Mesenchymal stem cell (in vitro differentiated cells and primary cell): Measurements from ENCODE around the gene DEPDC5.
A peak's percentile ranks its signal among the peaks of the same experiment; 100 is the strongest.

ENCODE experiments used
- DNase-seq: peaks from one replicate; pipeline ENCODE4 v3.0.0-alpha.2; 2013
- H2AFZ ChIP-seq: one replicate; pipeline ENCODE4 v1.6.1; 2013; ENCODE audit warnings: low read depth, mild to moderate bottlenecking, control low read depth, inconsistent platforms, low read length, moderate library complexity
- H2AK5ac ChIP-seq: 2 replicates; pipeline ENCODE4 v1.6.1; 2013; ENCODE audit warnings: low read length, moderate library complexity, mild to moderate bottlenecking, inconsistent platforms; ENCODE audit not compliant: severe bottlenecking
- H2BK120ac ChIP-seq: one replicate; pipeline ENCODE4 v1.6.1; 2013; ENCODE audit warnings: low read depth, mild to moderate bottlenecking, inconsistent platforms, low read length, moderate library complexity
- H2BK12ac ChIP-seq, 2 experiments: one replicate each; pipeline ENCODE4 v1.6.1; 2013; ENCODE audit warnings: inconsistent platforms in 2 of 2, low read length in 2 of 2, mild to moderate bottlenecking in 2 of 2, moderate library complexity in 2 of 2, control low read depth in 1 of 2
- H2BK15ac ChIP-seq: one replicate; pipeline ENCODE4 v1.6.1; 2013; ENCODE audit warnings: mild to moderate bottlenecking, low read depth, inconsistent platforms; ENCODE audit not compliant: poor library complexity, severe bottlenecking
- H2BK5ac ChIP-seq: 2 replicates; pipeline ENCODE4 v1.6.1; 2013; ENCODE audit warnings: low read depth, mild to moderate bottlenecking, low read length, control low read depth, inconsistent platforms; ENCODE audit not compliant: poor library complexity, severe bottlenecking
- H3K14ac ChIP-seq, 2 experiments: one replicate each; pipeline ENCODE4 v1.6.1; 2013; ENCODE audit warnings: inconsistent platforms in 2 of 2, low read length in 2 of 2, control low read depth in 1 of 2, mild to moderate bottlenecking in 1 of 2, moderate library complexity in 1 of 2
- H3K18ac ChIP-seq, 2 experiments: one replicate each; pipeline ENCODE4 v1.6.1; 2013; ENCODE audit warnings: inconsistent platforms in 2 of 2, low read length in 2 of 2, control low read depth in 1 of 2, low read depth in 1 of 2, mild to moderate bottlenecking in 1 of 2
- H3K23ac ChIP-seq, 2 experiments: one replicate each; pipeline ENCODE4 v1.6.1; 2013; ENCODE audit warnings: inconsistent platforms in 2 of 2, low read length in 2 of 2, mild to moderate bottlenecking in 2 of 2, moderate library complexity in 2 of 2, control low read depth in 1 of 2
- H3K27ac ChIP-seq: 2 replicates; pipeline ENCODE4 v1.5.1; 2013; ENCODE audit warnings: mild to moderate bottlenecking, moderate library complexity, low read length, control low read depth, inconsistent platforms; ENCODE audit not compliant: poor library complexity, severe bottlenecking
- H3K27me3 ChIP-seq, 2 experiments: 2 replicates each; pipeline versions ENCODE4 v1.6.1 to v1.7.0; 2013; ENCODE audit warnings: low read length in 2 of 2, mild to moderate bottlenecking in 2 of 2, moderate library complexity in 2 of 2, control low read depth in 1 of 2, inconsistent platforms in 1 of 2; ENCODE audit not compliant: control insufficient read depth in 1 of 2, insufficient read depth in 1 of 2
- H3K36me3 ChIP-seq, 2 experiments: 2 replicates each; pipeline versions ENCODE4 v1.6.1 to v1.7.0; 2013; ENCODE audit warnings: low read length in 2 of 2, control low read depth in 1 of 2, inconsistent platforms in 1 of 2, low read depth in 1 of 2, mild to moderate bottlenecking in 1 of 2; ENCODE audit not compliant: insufficient read depth in 2 of 2, control insufficient read depth in 1 of 2
- H3K4ac ChIP-seq, 2 experiments: one replicate each; pipeline ENCODE4 v1.6.1; 2013; ENCODE audit warnings: inconsistent platforms in 2 of 2, low read length in 2 of 2, mild to moderate bottlenecking in 2 of 2, moderate library complexity in 2 of 2, control low read depth in 1 of 2, low read depth in 1 of 2
- H3K4me1 ChIP-seq: 2 replicates; pipeline ENCODE4 v1.6.1; 2013; ENCODE audit warnings: low read depth, low read length, control low read depth; ENCODE audit not compliant: control insufficient read depth, insufficient read depth
- H3K4me2 ChIP-seq: 2 replicates; pipeline ENCODE4 v1.6.1; 2013; ENCODE audit warnings: low read length, mild to moderate bottlenecking, inconsistent platforms; ENCODE audit not compliant: poor library complexity, severe bottlenecking
- H3K4me3 ChIP-seq, 2 experiments: 2 replicates each; pipeline versions ENCODE4 v1.5.1 to v1.7.0; 2013; ENCODE audit warnings: low read length in 2 of 2, mild to moderate bottlenecking in 2 of 2, control low read depth in 1 of 2, low read depth in 1 of 2; ENCODE audit not compliant: insufficient read depth in 1 of 2
- H3K79me1 ChIP-seq: replicated peaks from 2 replicates; pipeline ENCODE4 v1.6.1; 2013; ENCODE audit warnings: mild to moderate bottlenecking, control low read depth, low read length, inconsistent platforms; ENCODE audit not compliant: poor library complexity, severe bottlenecking
- H3K9ac ChIP-seq: 2 replicates; pipeline ENCODE4 v1.7.0; 2013; ENCODE audit warnings: mild to moderate bottlenecking, low read length, moderate library complexity
- H3K9me3 ChIP-seq: 2 replicates; pipeline ENCODE4 v1.7.0; 2013; ENCODE audit warnings: mild to moderate bottlenecking, low read length; ENCODE audit not compliant: control insufficient read depth
- H4K8ac ChIP-seq: one replicate; pipeline ENCODE4 v1.6.1; 2013; ENCODE audit warnings: inconsistent platforms, mild to moderate bottlenecking, low read length, moderate library complexity
- H4K91ac ChIP-seq: one replicate; pipeline ENCODE4 v1.6.1; 2013; ENCODE audit warnings: mild to moderate bottlenecking, low read length, inconsistent platforms
- WGBS: methylation state at CpG from one replicate; pipeline ENCODE4 v1.1.7; 2013; ENCODE audit warnings: mixed read lengths; 5-methylcytosine and 5-hydroxymethylcytosine counted together

DEPDC5 gene

GRCh38 chr22:31736458-31736857, 17.4 kb upstream of the DEPDC5 start:
- Histone ChIP-seq H3K36me3 (peaks cover 9 to 37% of the 10 kb centered on the region in 2 experiments), H2BK12ac (no peak overlapping the region), H3K9ac (no peak overlapping the region), H3K14ac (no peak overlapping the region), H3K27ac (no peak overlapping the region), H3K79me1 (peaks cover 9% of the 10 kb centered on the region), H2BK5ac (no peak overlapping the region), H3K9me3 (no peaks in the 10 kb centered on the region), H2AK5ac (no peak overlapping the region), H4K91ac (no peak overlapping the region), H3K23ac (no peak overlapping the region), H3K18ac (no peak overlapping the region), H2BK120ac (no peak overlapping the region), H3K4me1 (peaks cover 6% of the 10 kb centered on the region), H2BK15ac (no peak overlapping the region), H3K4me2 (no peak overlapping the region), H3K4ac (no peak overlapping the region), H4K8ac (no peak overlapping the region), H3K4me3 (no peak overlapping the region), H3K27me3 (no peaks in the 10 kb centered on the region), H2AFZ (no peak overlapping the region)
- WGBS: 98% methylated on average over 2 of the region's 2 CpGs
- DNase-seq: no peak

GRCh38 chr22:31737932-31738331, 15.9 kb upstream of the DEPDC5 start:
- H3K14ac ChIP-seq: no peak overlapping the region
- no peak overlapping the region for H2BK5ac ChIP-seq
- H4K91ac ChIP-seq: no peak overlapping the region
- H3K9ac ChIP-seq: no peak overlapping the region
- peaks cover 9% of the 10 kb centered on the region for H3K79me1 ChIP-seq
- H3K9me3 ChIP-seq: no peaks in the 10 kb centered on the region
- H3K23ac ChIP-seq: no peak overlapping the region
- WGBS: 86% methylated on average over 5 of the region's 5 CpGs
- H3K18ac ChIP-seq: no peak overlapping the region
- no peak overlapping the region for H3K27ac ChIP-seq
- peaks cover 6% of the 10 kb centered on the region for H3K4me1 ChIP-seq
- H3K36me3 ChIP-seq: peaks cover 9 to 37% of the 10 kb centered on the region in 2 experiments
- no peak overlapping the region for H2AK5ac ChIP-seq
- no peaks in the 10 kb centered on the region for H3K27me3 ChIP-seq
- no peak for DNase-seq
- H3K4ac ChIP-seq: no peak overlapping the region
- no peak overlapping the region for H2AFZ ChIP-seq
- no peak overlapping the region for H3K4me2 ChIP-seq
- H2BK120ac ChIP-seq: no peak overlapping the region
- H2BK12ac ChIP-seq: no peak overlapping the region
- no peak overlapping the region for H3K4me3 ChIP-seq
- H4K8ac ChIP-seq: no peak overlapping the region
- H2BK15ac ChIP-seq: no peak overlapping the region

- Histone ChIP-seq H4K8ac (no peak overlapping the region), H2AK5ac (no peak overlapping the region), H2BK120ac (no peak overlapping the region), H2BK5ac (no peak overlapping the region), H3K27ac (no peak overlapping the region), H3K4me1 (peaks cover 6% of the 10 kb centered on the region), H3K9me3 (no peaks in the 10 kb centered on the region), H3K14ac (no peak overlapping the region), H3K79me1 (peaks cover 9% of the 10 kb centered on the region), H3K9ac (no peak overlapping the region), H3K23ac (no peak overlapping the region), H3K27me3 (no peaks in the 10 kb centered on the region), H3K36me3 (peaks cover 4 to 35% of the 10 kb centered on the region in 2 experiments), H4K91ac (no peak overlapping the region), H3K18ac (no peak overlapping the region), H3K4me2 (no peak overlapping the region), H2BK15ac (no peak overlapping the region), H3K4me3 (no peak overlapping the region), H2AFZ (no peak overlapping the region), H2BK12ac (no peak overlapping the region), H3K4ac (no peak overlapping the region)
- 90% methylated on average over 2 of the region's 2 CpGs for WGBS
- no peak for DNase-seq
Measured at GRCh38 chr22:31738566-31738965, 15.3 kb upstream of the DEPDC5 start.

- H3K14ac ChIP-seq: no peak overlapping the region
Measured at GRCh38 chr22:31739795-31740201, 14.0 kb upstream of the DEPDC5 start.

More at GRCh38 chr22:31739795-31740201, 14.0 kb upstream of the DEPDC5 start:
- Histone ChIP-seq H3K27ac (no peak overlapping the region), H3K4me1 (peaks cover 4% of the 10 kb centered on the region), H2BK12ac (no peak overlapping the region), H3K9ac (no peak overlapping the region), H3K79me1 (peaks cover 11% of the 10 kb centered on the region), H3K27me3 (no peaks in the 10 kb centered on the region), H3K4ac (no peak overlapping the region), H3K18ac (no peak overlapping the region), H2BK15ac (no peak overlapping the region), H2BK120ac (no peak overlapping the region), H4K8ac (no peak overlapping the region), H3K36me3 (peaks cover 4 to 26% of the 10 kb centered on the region in 2 experiments), H2BK5ac (no peak overlapping the region), H2AFZ (no peak overlapping the region), H3K9me3 (no peaks in the 10 kb centered on the region), H4K91ac (no peak overlapping the region), H3K4me3 (no peak overlapping the region), H2AK5ac (no peak overlapping the region), H3K4me2 (no peak overlapping the region), H3K23ac (no peak overlapping the region)
- WGBS: 100% methylated on average over 2 of the region's 2 CpGs
- DNase-seq: peak; percentile 38
